ENCODE data around the gene UBE2K. TPM values are rescaled to one million over a fixed set of nuclear protein-coding genes. Genes with fewer than 3 reads are reported as not detected.

UBE2K gene
- total RNA-seq, 3 donors from 2014 or later: 82.0 to 89.0 (median 86.7) TPM

DNA sequence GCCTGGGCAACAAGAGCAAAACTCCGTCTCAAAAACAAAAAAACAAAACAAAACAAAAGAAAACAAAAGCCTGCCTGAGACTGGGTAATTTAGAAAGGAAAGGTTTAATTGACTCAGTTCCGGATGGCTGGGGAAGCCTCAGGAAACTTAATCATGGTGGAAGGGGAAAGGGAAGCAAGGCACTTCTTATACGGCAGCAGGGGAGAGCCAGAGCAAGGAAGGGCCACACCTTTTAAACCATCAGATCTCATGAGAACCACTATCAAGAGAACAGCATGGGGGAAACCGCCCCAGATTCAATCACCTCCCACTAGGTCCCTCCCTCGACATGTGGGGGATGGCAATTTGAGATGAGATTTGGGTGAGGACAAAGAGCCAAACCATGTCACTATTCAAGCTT, 122.2 kb downstream of the UBE2K start:
- H3K36me3 ChIP-seq (ENCODE audit: low read depth): no peaks in the 10 kb centered on the region
- DNase-seq: no peak
- TF ChIP-seq, protein P1, sequence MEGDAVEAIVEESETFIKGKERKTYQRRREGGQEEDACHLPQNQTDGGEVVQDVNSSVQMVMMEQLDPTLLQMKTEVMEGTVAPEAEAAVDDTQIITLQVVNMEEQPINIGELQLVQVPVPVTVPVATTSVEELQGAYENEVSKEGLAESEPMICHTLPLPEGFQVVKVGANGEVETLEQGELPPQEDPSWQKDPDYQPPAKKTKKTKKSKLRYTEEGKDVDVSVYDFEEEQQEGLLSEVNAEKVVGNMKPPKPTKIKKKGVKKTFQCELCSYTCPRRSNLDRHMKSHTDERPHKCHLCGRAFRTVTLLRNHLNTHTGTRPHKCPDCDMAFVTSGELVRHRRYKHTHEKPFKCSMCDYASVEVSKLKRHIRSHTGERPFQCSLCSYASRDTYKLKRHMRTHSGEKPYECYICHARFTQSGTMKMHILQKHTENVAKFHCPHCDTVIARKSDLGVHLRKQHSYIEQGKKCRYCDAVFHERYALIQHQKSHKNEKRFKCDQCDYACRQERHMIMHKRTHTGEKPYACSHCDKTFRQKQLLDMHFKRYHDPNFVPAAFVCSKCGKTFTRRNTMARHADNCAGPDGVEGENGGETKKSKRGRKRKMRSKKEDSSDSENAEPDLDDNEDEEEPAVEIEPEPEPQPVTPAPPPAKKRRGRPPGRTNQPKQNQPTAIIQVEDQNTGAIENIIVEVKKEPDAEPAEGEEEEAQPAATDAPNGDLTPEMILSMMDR (IDR thresholded peaks at IDR 0.05): no peak
- ATAC-seq: no peak
- H3K4me3 ChIP-seq: no peak overlapping the region
- intact Hi-C loops (cut with DNase I, micrococcal nuclease): no loop called here
- H3K9me3 ChIP-seq: no peaks in the 10 kb centered on the region
- H3K4me1 ChIP-seq (ENCODE audit: low read depth): no peaks in the 10 kb centered on the region

DNA sequence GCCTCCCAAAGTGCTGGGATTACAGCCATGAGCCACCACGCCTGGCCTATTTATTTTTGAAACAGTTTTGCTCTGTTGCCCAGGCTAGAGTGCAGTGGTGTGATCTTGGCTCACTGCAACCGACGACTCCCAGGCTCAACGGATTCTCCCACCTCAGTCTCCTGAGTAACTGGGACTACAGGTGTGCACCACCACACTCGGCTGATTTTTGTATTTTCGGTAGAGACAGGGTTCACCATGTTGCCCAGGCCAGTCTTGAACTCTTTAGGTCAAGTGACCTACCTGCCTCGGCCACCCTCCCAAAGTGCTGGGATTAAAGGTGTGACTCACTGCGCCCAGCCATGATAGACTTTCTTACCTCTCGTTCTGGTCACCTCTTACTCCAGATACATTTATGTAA, 124.0 kb downstream of the UBE2K start:
- Histone ChIP-seq H3K36me3 (ENCODE audit: low read depth) (no peaks in the 10 kb centered on the region), H3K4me3 (no peak overlapping the region), H3K9me3 (no peaks in the 10 kb centered on the region), H3K4me1 (ENCODE audit: low read depth) (no peaks in the 10 kb centered on the region)
- TF ChIP-seq, protein P1 (IDR thresholded peaks at IDR 0.05): no peak
- ATAC-seq (no peak), DNase-seq (no peak)
- intact Hi-C loops (cut with DNase I, micrococcal nuclease): no loop called here

DNA sequence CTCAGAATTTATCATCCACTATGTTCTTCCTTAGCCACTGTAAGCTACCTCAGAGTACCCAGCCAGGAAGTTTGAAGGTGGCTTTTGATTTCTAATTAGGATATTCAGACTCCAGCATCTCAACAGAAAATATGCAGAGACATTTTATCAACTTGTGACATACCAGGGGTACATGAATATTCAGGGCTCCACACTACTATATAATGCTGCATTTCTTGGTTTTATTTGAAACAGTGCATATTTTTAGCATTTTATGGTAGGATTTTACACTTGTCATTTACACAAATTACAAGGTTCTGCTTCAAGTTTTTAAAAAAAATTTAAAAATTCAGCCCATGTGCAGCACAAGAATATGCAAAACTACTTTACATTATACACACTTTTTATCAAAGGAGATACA, 124.7 kb downstream of the UBE2K start:
- TF ChIP-seq, protein P1 (IDR thresholded peaks at IDR 0.05): no peak
- intact Hi-C loops (cut with DNase I, micrococcal nuclease): no loop called here
- H3K36me3 ChIP-seq (ENCODE audit: low read depth): no peaks in the 10 kb centered on the region
- H3K4me3 ChIP-seq: no peak overlapping the region
- H3K4me1 ChIP-seq (ENCODE audit: low read depth): no peaks in the 10 kb centered on the region
- H3K9me3 ChIP-seq: no peaks in the 10 kb centered on the region
- DNase-seq (no peak), ATAC-seq (no peak)

DNA sequence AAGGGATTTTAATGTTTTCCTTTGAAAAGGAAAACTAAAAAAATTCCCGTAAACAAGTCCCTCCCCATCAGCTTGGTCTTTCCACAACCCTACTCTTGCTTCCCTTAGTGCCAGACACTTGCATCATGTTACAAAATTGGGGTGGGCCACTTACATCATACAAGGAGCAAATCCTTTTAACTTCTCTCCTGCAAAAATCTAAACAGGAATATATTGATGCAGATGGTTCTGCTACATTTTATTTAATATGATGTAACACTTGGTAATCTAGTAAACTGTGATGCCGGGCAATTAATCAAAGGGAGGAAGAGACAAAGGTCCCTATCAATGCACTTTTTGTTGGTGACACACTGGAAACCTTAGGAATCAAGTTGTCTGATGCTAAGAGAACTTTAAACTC, 125.3 kb downstream of the UBE2K start:
- ATAC-seq: no peak
- Histone ChIP-seq H3K4me3 (no peak overlapping the region), H3K4me1 (ENCODE audit: low read depth) (no peaks in the 10 kb centered on the region), H3K36me3 (ENCODE audit: low read depth) (no peaks in the 10 kb centered on the region), H3K9me3 (no peaks in the 10 kb centered on the region)
- intact Hi-C loops (cut with DNase I, micrococcal nuclease): no loop called here
- no peak for DNase-seq
- TF ChIP-seq, protein P1 (IDR thresholded peaks at IDR 0.05): no peak

DNA sequence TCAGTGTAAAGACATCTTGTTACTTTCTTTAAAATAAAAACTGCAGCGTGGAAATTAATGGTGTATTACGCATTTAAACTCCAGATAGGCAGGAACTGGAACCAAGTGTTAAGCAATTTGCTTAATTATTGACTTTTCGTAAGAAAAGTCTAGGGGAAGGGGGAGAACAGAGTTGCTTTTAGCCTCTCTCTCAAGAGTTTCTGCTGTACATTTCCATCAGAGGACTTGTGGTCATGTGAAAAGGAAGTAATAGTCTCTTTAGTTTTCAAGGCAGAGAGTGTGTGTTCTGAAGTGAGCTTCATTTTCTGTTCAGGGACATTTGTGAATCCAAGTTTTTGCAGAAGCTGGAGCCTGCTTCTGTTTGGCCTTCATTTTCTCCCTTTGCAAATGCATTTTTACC, 127.2 kb downstream of the UBE2K start:
- intact Hi-C loops (cut with DNase I, micrococcal nuclease): no loop called here
- ATAC-seq (no peak), DNase-seq (no peak)
- Histone ChIP-seq H3K36me3 (ENCODE audit: low read depth) (no peaks in the 10 kb centered on the region), H3K9me3 (no peaks in the 10 kb centered on the region), H3K4me3 (no peak overlapping the region), H3K4me1 (ENCODE audit: low read depth) (no peaks in the 10 kb centered on the region)
- TF ChIP-seq, protein P1 (IDR thresholded peaks at IDR 0.05): no peak

DNA sequence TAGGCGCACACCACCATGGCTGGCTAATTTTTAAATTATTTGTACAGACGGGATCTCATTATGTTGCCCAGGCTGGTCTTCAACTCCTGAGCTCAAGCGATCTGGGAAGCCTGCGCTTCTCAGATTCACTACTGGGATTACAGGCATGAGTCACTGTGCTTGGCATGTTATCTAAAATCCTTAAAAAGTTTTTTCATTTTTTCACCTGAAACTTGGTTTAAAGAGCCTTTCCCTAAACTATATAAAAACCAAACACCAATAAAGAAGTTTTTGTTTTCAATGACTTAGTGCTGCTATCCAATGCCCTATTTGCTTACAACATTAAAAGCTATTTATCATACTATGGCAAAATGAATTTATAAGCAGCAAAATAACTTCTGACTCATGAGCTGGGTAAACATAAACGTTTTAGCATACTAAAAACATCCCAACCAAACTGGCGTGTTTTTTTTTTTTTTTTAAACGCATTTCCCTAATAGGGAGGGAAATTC, 127.8 kb downstream of the UBE2K start:
- ATAC-seq: no peak
- Histone ChIP-seq H3K36me3 (ENCODE audit: low read depth) (no peaks in the 10 kb centered on the region), H3K4me1 (ENCODE audit: low read depth) (no peaks in the 10 kb centered on the region), H3K4me3 (no peak overlapping the region), H3K9me3 (no peaks in the 10 kb centered on the region)
- intact Hi-C loops (cut with DNase I, micrococcal nuclease): no loop called here
- TF ChIP-seq, protein P1 (IDR thresholded peaks at IDR 0.05): no peak
- no peak for DNase-seq

Measured in mucosa of descending colon (tissue), 3 donors.